ENCODE results near the gene SUPT7L.

- TF ChIP-seq POLR2AphosphoS5 (IDR thresholded peaks at IDR 0.05; ENCODE audit: low read depth, low read length) (no peak), POLR2A (IDR thresholded peaks at IDR 0.05; ENCODE audit: low read depth, low read length) (no peak), PAX5 (IDR thresholded peaks at IDR 0.05; ENCODE audit: insufficient read depth, low read length, severe bottlenecking) (no peak), TAF1 (IDR thresholded peaks at IDR 0.05; ENCODE audit: low read depth, low read length) (no peak), SPI1 (IDR thresholded peaks at IDR 0.05; ENCODE audit: low read depth, low read length) (no peak)
These were observed 22.2 kb upstream of the SUPT7L start for GRCh38 chr2:27685577-27685976.

Data from GM12891 (cell line).